Vagina (tissue), 2 donors: ENCODE data around the gene SCFD2. TPM values are rescaled to one million over a fixed set of nuclear protein-coding genes. Genes with fewer than 3 reads are reported as not detected.
A peak's percentile ranks its signal among the peaks of the same experiment; 100 is the strongest.

ENCODE experiments used
- DNase-seq, 2 donors: peaks; one replicate each; pipeline ENCODE4 v3.0.0-alpha.2; 2017; ENCODE audit errors: extremely low spot score in 2 of 2
- H3K27ac ChIP-seq: fragments of 200-600 bp; sonication (generic); one replicate; pipeline ENCODE4 v1.5.1; 2019
- H3K27me3 ChIP-seq: fragments of 200-600 bp; sonication (generic); one replicate; pipeline ENCODE4 v1.5.1; 2019
- H3K36me3 ChIP-seq, 2 donors: fragments of 200-600 bp; sonication (generic); one replicate each; pipeline ENCODE4 v1.5.1; 2017 to 2019
- H3K4me1 ChIP-seq: fragments of 200-600 bp; sonication (generic); one replicate; pipeline ENCODE4 v1.5.1; 2019
- H3K4me3 ChIP-seq, 2 donors: fragments of 200-600 bp; sonication (generic); 1 replicate in 1 of 2; 2 replicates in 1 of 2; pipeline ENCODE4 v1.5.1; 2016 to 2019
- H3K9me3 ChIP-seq: fragments of 200-600 bp; sonication (generic); one replicate; pipeline ENCODE4 v1.5.1; 2019
- POLR2A ChIP-seq, 2 donors: fragments of 450-650 bp; IDR thresholded peaks; one replicate each; pipeline ENCODE4 v1.6.1; 2017; ENCODE audit warnings: antibody characterized with exemption in 2 of 2, mild to moderate bottlenecking in 2 of 2, moderate library complexity in 2 of 2
- POLR2AphosphoS5 ChIP-seq, 2 donors: sonication (generic); formaldehyde crosslinking; IDR thresholded peaks; one replicate each; pipeline ENCODE4 v1.9.0; 2017; ENCODE audit warnings: antibody characterized with exemption in 2 of 2, mild to moderate bottlenecking in 2 of 2, low read depth in 1 of 2; ENCODE audit not compliant: insufficient read depth in 1 of 2
- intact Hi-C: fragments of 100-400 bp; cut with DNase I; formaldehyde crosslinking; loops from one replicate; pipeline ENCODE4 v1.15.1; 2023
- total RNA-seq: library from RNA; depleted of rRNA; stranded (reverse); fragments of >200 nt; gene quantifications from one replicate; pipeline ENCODE4 v1.2.3, GENCODE V29; 2016
- TF ChIP-seq, protein P1 (sequence below), 3 experiments: fragments of 450-650 bp in 2 of 3; fragments of 200-600 bp in 1 of 3; sonication (generic) in 1 of 3; IDR thresholded peaks; one replicate each; pipeline ENCODE4 v1.5.1; 2017 to 2019; ENCODE audit warnings: antibody characterized with exemption in 3 of 3, mild to moderate bottlenecking in 2 of 3, moderate library complexity in 2 of 3

SCFD2 gene
- total RNA-seq, 1 donor from 2014 or later = 33.1 TPM

- intact Hi-C loops = no loop called here
Measured at GRCh38 chr4:52961666-52962412, 404.0 kb downstream of the SCFD2 start.

DNA sequence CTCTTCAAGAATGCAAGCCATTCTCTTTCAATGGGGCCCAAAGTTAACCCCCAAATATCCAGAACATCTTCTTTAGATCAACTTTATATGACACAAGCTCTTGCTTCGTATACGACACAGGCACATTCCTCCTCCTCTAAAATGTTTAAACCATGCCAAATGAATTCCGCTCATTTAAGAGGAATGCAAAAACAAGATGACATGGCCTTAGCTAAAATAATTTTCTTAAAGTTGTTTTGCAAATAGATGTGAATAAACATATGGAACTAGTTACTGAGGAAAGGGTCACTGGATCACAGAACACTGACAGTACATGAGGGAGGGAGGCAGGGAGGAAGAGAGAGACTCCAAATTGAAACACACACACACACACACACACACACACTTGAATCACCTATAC is 406.3 kb downstream of the SCFD2 start:
- TF ChIP-seq POLR2A (IDR thresholded peaks at IDR 0.05) (no peak), POLR2AphosphoS5 (IDR thresholded peaks at IDR 0.05; ENCODE audit: insufficient read depth in 1 of 2, low read depth in 1 of 2) (no peak)
- TF ChIP-seq, protein P1, sequence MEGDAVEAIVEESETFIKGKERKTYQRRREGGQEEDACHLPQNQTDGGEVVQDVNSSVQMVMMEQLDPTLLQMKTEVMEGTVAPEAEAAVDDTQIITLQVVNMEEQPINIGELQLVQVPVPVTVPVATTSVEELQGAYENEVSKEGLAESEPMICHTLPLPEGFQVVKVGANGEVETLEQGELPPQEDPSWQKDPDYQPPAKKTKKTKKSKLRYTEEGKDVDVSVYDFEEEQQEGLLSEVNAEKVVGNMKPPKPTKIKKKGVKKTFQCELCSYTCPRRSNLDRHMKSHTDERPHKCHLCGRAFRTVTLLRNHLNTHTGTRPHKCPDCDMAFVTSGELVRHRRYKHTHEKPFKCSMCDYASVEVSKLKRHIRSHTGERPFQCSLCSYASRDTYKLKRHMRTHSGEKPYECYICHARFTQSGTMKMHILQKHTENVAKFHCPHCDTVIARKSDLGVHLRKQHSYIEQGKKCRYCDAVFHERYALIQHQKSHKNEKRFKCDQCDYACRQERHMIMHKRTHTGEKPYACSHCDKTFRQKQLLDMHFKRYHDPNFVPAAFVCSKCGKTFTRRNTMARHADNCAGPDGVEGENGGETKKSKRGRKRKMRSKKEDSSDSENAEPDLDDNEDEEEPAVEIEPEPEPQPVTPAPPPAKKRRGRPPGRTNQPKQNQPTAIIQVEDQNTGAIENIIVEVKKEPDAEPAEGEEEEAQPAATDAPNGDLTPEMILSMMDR (IDR thresholded peaks at IDR 0.05) = no peak
- Histone ChIP-seq H3K36me3 (no peaks in the 10 kb centered on the region), H3K4me3 (no peak overlapping the region), H3K27me3 (no peaks in the 10 kb centered on the region), H3K4me1 (peaks cover 15% of the 10 kb centered on the region), H3K27ac (no peak overlapping the region), H3K9me3 (no peaks in the 10 kb centered on the region)
- no peak for DNase-seq
- intact Hi-C loops = no loop called here

More at GRCh38 chr4:52961666-52962412, 404.0 kb downstream of the SCFD2 start:
- H3K4me3 ChIP-seq = no peak overlapping the region
- no peaks in the 10 kb centered on the region for H3K27me3 ChIP-seq
- DNase-seq = no peak
- no peak for TF ChIP-seq POLR2A (IDR thresholded peaks at IDR 0.05)
- no peak for TF ChIP-seq POLR2AphosphoS5 (IDR thresholded peaks at IDR 0.05; ENCODE audit: insufficient read depth in 1 of 2, low read depth in 1 of 2)
- TF ChIP-seq, protein P1 (IDR thresholded peaks at IDR 0.05) = no peak
- no peak overlapping the region for H3K27ac ChIP-seq
- peaks cover 15% of the 10 kb centered on the region for H3K4me1 ChIP-seq
- H3K36me3 ChIP-seq = no peaks in the 10 kb centered on the region
- no peaks in the 10 kb centered on the region for H3K9me3 ChIP-seq

GRCh38 chr4:52957835-52958631 is 407.8 kb downstream of the SCFD2 start:
- intact Hi-C loops = no loop called here
- no peak for TF ChIP-seq POLR2A (IDR thresholded peaks at IDR 0.05)
- TF ChIP-seq POLR2AphosphoS5 (IDR thresholded peaks at IDR 0.05; ENCODE audit: insufficient read depth in 1 of 2, low read depth in 1 of 2) = no peak
- TF ChIP-seq, protein P1 (IDR thresholded peaks at IDR 0.05) = no peak
- H3K4me1 ChIP-seq = peaks cover 15% of the 10 kb centered on the region
- no peaks in the 10 kb centered on the region for H3K9me3 ChIP-seq
- no peak for DNase-seq
- no peak overlapping the region for H3K4me3 ChIP-seq
- no peaks in the 10 kb centered on the region for H3K27me3 ChIP-seq
- no peaks in the 10 kb centered on the region for H3K36me3 ChIP-seq
- peak overlapping the region; percentile 10 for H3K27ac ChIP-seq

GRCh38 chr4:52957220-52957686 is 408.6 kb downstream of the SCFD2 start:
- Histone ChIP-seq H3K36me3 (no peaks in the 10 kb centered on the region), H3K9me3 (no peaks in the 10 kb centered on the region), H3K4me3 (no peak overlapping the region), H3K4me1 (peaks cover 15% of the 10 kb centered on the region), H3K27ac (peak overlapping the region; percentile 10), H3K27me3 (no peaks in the 10 kb centered on the region)
- TF ChIP-seq POLR2AphosphoS5 (IDR thresholded peaks at IDR 0.05; ENCODE audit: insufficient read depth in 1 of 2, low read depth in 1 of 2) (no peak), POLR2A (IDR thresholded peaks at IDR 0.05) (no peak)
- TF ChIP-seq, protein P1 (IDR thresholded peaks at IDR 0.05) = no peak
- intact Hi-C loops = no loop called here
- DNase-seq = no peak
